DOHH2 (cell line): ENCODE measurements around the gene MAST2.

Experiments used
- H3F3A ChIP-seq: fragments of 200-600 bp; sonication (generic), shearing (Covaris generic); 2 replicates; pipeline ENCODE4 v1.6.0; 2016; ENCODE audit warnings: antibody characterized with exemption, mild to moderate bottlenecking; ENCODE audit not compliant: control insufficient read depth, insufficient read depth
- H3K27ac ChIP-seq: fragments of 200-600 bp; sonication (generic); 2 replicates; pipeline ENCODE4 v1.5.1; 2014; ENCODE audit warnings: low read depth, mild to moderate bottlenecking, low read length, moderate library complexity
- H3K27me3 ChIP-seq: fragments of 200-600 bp; sonication (generic); 2 replicates; pipeline ENCODE4 v1.6.1; 2014; ENCODE audit warnings: mild to moderate bottlenecking, low read length, mixed read lengths; ENCODE audit not compliant: control insufficient read depth
- H3K36me3 ChIP-seq: fragments of 200-600 bp; sonication (generic); 2 replicates; pipeline ENCODE4 v1.6.1; 2014; ENCODE audit warnings: mild to moderate bottlenecking, low read length, moderate library complexity, mixed read lengths; ENCODE audit not compliant: control insufficient read depth
- H3K4me1 ChIP-seq: fragments of 200-600 bp; sonication (generic); 2 replicates; pipeline ENCODE4 v1.6.1; 2014; ENCODE audit warnings: mild to moderate bottlenecking, low read length, mixed read lengths; ENCODE audit not compliant: control insufficient read depth
- H3K4me2 ChIP-seq: fragments of 200-600 bp; sonication (generic); 2 replicates; pipeline ENCODE4 v1.6.0; 2014; ENCODE audit warnings: mild to moderate bottlenecking, low read length, moderate library complexity
- H3K4me3 ChIP-seq: fragments of 200-600 bp; sonication (generic); 2 replicates; pipeline ENCODE4 v1.5.1; 2014; ENCODE audit warnings: mild to moderate bottlenecking, low read length, mixed read lengths
- H3K79me2 ChIP-seq: fragments of 200-600 bp; sonication (generic); 2 replicates; pipeline ENCODE4 v1.6.1; 2014; ENCODE audit warnings: mild to moderate bottlenecking, low read length, mixed read lengths; ENCODE audit not compliant: control insufficient read depth
- H3K9me2 ChIP-seq: fragments of 200-600 bp; sonication (generic); replicated peaks from 2 replicates; pipeline ENCODE4 v1.6.1; 2014; ENCODE audit warnings: mild to moderate bottlenecking, low read length, mixed read lengths; ENCODE audit not compliant: control insufficient read depth
- H3K9me3 ChIP-seq: fragments of 200-600 bp; sonication (generic); 2 replicates; pipeline ENCODE4 v1.6.1; 2014; ENCODE audit warnings: antibody characterized with exemption, low read length, mixed read lengths; ENCODE audit not compliant: control insufficient read depth, insufficient read depth
- H4K20me1 ChIP-seq: fragments of 200-600 bp; sonication (generic); 2 replicates; pipeline ENCODE4 v1.6.0; 2014; ENCODE audit warnings: low read depth, mild to moderate bottlenecking, antibody characterized with exemption, low read length, moderate library complexity; ENCODE audit not compliant: control insufficient read depth, insufficient read depth
- EZH2phosphoT487 ChIP-seq: fragments of 200-600 bp; sonication (generic); IDR thresholded peaks from 2 replicates; pipeline ENCODE4 v1.6.1; 2017; ENCODE audit warnings: borderline replicate concordance, mild to moderate bottlenecking, antibody characterized with exemption, low read length, moderate library complexity, mixed read lengths
- TF ChIP-seq, protein P1 (sequence below): fragments of 200-600 bp; sonication (generic); IDR thresholded peaks from one replicate; pipeline ENCODE4 v1.5.1; 2014; ENCODE audit warnings: antibody characterized with exemption, mild to moderate bottlenecking, low read depth, low read length; ENCODE audit not compliant: poor library complexity, severe bottlenecking

The MAST2 gene

DNA sequence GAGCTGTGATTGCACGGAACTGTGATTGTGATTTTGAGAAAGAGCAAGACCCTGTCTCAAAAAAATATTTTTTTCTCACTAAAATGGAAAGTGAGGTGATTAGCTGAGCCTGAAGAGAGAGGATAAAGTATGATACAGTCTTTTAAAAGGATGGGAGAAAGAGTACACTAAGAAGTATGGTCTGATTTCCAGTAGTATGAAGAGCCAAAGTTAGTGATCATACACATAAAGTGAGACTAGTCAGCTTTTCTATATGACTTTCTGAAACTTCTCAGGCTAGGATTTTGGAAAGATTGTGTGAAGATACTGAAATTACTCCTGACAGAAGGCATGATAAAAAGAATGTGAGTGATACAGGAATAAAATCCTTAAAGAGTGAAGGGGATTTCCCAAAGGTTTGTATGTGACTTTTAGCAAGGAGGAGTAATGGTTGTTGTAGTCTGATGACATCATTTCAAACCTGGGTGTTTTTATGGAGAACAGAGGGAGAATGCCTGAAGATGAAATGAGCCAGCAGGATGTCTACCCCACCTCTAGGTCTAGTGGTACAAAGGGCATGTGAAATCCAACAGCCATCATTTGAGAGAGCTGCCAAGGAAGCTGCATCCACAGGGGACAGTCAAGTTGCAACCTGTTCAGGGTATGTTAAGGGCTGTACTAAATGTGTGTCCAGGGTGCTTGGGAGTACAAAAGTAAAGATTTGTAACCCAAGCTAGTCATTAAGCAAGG lies 171.3 kb downstream of the MAST2 start:
- peaks cover 46% of the 10 kb centered on the region for H3K36me3 ChIP-seq
- no peak overlapping the region for H3K27ac ChIP-seq
- peaks cover 10% of the 10 kb centered on the region for H3K79me2 ChIP-seq

DNA sequence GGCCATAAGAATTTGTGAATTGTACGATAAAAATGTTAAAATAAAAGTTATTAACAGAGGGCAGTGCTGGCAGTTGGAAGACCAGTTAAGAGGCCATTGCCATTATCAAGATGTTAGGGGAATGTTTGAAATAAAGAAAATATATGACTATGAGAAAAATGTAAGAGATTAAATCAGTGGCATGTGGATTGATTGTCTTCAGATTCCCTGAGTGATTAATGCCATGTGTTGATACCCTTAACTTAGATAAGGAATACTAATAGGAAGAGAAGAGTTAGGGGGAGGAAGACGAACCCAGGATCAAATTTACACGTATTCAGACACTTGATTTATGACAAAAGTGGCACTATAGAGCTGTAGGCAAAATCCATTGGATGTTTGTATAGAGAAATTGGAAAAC lies 173.2 kb downstream of the MAST2 start:
- TF ChIP-seq EZH2phosphoT487, result no peak
- TF ChIP-seq, protein P1, sequence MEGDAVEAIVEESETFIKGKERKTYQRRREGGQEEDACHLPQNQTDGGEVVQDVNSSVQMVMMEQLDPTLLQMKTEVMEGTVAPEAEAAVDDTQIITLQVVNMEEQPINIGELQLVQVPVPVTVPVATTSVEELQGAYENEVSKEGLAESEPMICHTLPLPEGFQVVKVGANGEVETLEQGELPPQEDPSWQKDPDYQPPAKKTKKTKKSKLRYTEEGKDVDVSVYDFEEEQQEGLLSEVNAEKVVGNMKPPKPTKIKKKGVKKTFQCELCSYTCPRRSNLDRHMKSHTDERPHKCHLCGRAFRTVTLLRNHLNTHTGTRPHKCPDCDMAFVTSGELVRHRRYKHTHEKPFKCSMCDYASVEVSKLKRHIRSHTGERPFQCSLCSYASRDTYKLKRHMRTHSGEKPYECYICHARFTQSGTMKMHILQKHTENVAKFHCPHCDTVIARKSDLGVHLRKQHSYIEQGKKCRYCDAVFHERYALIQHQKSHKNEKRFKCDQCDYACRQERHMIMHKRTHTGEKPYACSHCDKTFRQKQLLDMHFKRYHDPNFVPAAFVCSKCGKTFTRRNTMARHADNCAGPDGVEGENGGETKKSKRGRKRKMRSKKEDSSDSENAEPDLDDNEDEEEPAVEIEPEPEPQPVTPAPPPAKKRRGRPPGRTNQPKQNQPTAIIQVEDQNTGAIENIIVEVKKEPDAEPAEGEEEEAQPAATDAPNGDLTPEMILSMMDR, result no peak
- Histone ChIP-seq H3K79me2 (peaks cover 7% of the 10 kb centered on the region), H3K36me3 (peaks cover 31% of the 10 kb centered on the region), H4K20me1 (no peaks in the 10 kb centered on the region), H3K27me3 (no peaks in the 10 kb centered on the region), H3K9me3 (no peaks in the 10 kb centered on the region), H3K4me2 (no peak overlapping the region), H3K27ac (no peak overlapping the region), H3K9me2 (no peaks in the 10 kb centered on the region), H3K4me1 (peaks cover 28% of the 10 kb centered on the region), H3K4me3 (no peak overlapping the region), H3F3A (no peaks in the 10 kb centered on the region)

More for the DNA sequence above, 171.3 kb downstream of the MAST2 start:
- H3F3A ChIP-seq, result no peaks in the 10 kb centered on the region
- no peak overlapping the region for H3K4me3 ChIP-seq
- H3K4me1 ChIP-seq, result peaks cover 28% of the 10 kb centered on the region
- no peaks in the 10 kb centered on the region for H4K20me1 ChIP-seq
- no peaks in the 10 kb centered on the region for H3K27me3 ChIP-seq
- H3K9me3 ChIP-seq, result no peaks in the 10 kb centered on the region
- peak overlapping the region; percentile 35 for H3K4me2 ChIP-seq
- H3K9me2 ChIP-seq, result no peaks in the 10 kb centered on the region
- no peak for TF ChIP-seq EZH2phosphoT487
- TF ChIP-seq, protein P1, result no peak

DNA sequence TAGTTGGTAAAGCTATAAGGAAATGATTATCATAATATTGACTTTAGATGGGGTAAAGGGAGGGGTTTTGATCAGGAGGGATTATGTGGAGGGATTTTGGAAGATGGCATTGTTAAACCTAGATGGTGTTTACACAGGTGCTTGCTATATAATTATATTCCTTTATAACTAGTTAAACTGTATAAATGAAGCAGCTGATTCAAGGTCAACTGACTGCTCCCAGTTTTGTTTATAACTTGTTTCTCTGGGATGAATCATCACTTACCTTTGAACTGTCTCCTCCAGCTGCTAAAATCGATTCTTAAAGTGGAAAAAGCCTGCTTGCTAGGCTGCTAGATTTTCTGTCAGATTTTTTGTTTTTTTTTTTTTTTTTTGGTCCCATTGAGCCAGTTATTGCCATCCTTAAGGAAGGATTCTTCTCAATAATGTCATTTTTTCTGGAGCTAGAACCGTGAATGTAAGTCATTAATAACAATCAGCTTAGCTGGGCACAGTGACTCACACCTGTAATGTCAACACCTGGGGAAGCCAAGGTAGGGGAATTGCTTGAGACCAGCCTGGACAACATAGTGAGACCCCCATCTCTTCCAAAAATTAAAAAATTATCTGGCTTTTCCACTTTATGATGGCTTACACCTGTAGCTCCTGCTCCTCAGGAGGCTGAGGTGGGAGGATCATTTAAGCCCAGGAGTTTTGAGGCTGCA lies 175.8 kb downstream of the MAST2 start:
- no peaks in the 10 kb centered on the region for H3F3A ChIP-seq
- H4K20me1 ChIP-seq, result no peaks in the 10 kb centered on the region
- H3K27me3 ChIP-seq, result no peaks in the 10 kb centered on the region
- no peak overlapping the region for H3K27ac ChIP-seq
- peaks cover 16% of the 10 kb centered on the region for H3K4me1 ChIP-seq
- TF ChIP-seq, protein P1, result no peak
- no peak for TF ChIP-seq EZH2phosphoT487
- no peaks in the 10 kb centered on the region for H3K9me3 ChIP-seq
- peaks cover 4% of the 10 kb centered on the region for H3K79me2 ChIP-seq
- no peaks in the 10 kb centered on the region for H3K9me2 ChIP-seq
- H3K4me2 ChIP-seq, result no peak overlapping the region
- H3K36me3 ChIP-seq, result peaks cover 5% of the 10 kb centered on the region
- no peak overlapping the region for H3K4me3 ChIP-seq
